GM08714 (cell line): Measurements from ENCODE around the gene ANKRD40CL.
"Not testable (repeated sequence)": the region's sequence is repeated elsewhere in the genome, so short reads cannot be mapped to it uniquely, and the experiment has no call there.

ENCODE experiments used
- H3K4me3 ChIP-seq: fragments of 200-500 bp; sonication (Bioruptor generic); 2 replicates; pipeline ENCODE4 v1.5.1; 2014; ENCODE audit warnings: mild to moderate bottlenecking, low read length, inconsistent platforms
- ZNF274 ChIP-seq: IDR thresholded peaks from 2 replicates; pipeline ENCODE4 v1.6.1; 2012; ENCODE audit warnings: mild to moderate bottlenecking, low read depth, low read length

ANKRD40CL gene

GRCh38 chr17:50762177-50762576 lies 5.1 kb downstream of the ANKRD40CL start:
- no peak overlapping the region for H3K4me3 ChIP-seq
- no peak for TF ChIP-seq ZNF274

GRCh38 chr17:50758989-50759544 lies 8.3 kb downstream of the ANKRD40CL start:
- H3K4me3 ChIP-seq: no peak overlapping the region
- no peak for TF ChIP-seq ZNF274

GRCh38 chr17:50758524-50758923 lies 8.8 kb downstream of the ANKRD40CL start:
- TF ChIP-seq ZNF274: no peak
- H3K4me3 ChIP-seq: no peak overlapping the region

GRCh38 chr17:50754521-50754920 lies 12.8 kb downstream of the ANKRD40CL start:
- no peak for TF ChIP-seq ZNF274
- H3K4me3 ChIP-seq: no peak overlapping the region

- H3K4me3 ChIP-seq: no peak overlapping the region
- no peak for TF ChIP-seq ZNF274
These were observed 18.1 kb downstream of the ANKRD40CL start for GRCh38 chr17:50749245-50749644.

- no peak for TF ChIP-seq ZNF274
- H3K4me3 ChIP-seq: no peak overlapping the region
These were observed 21.7 kb downstream of the ANKRD40CL start for GRCh38 chr17:50745631-50746030.

GRCh38 chr17:50739098-50739497 lies 28.2 kb downstream of the ANKRD40CL start:
- no peak for TF ChIP-seq ZNF274
- no peak overlapping the region for H3K4me3 ChIP-seq

GRCh38 chr17:50737118-50737698 lies 30.1 kb downstream of the ANKRD40CL start:
- no peak overlapping the region for H3K4me3 ChIP-seq
- TF ChIP-seq ZNF274: no peak

GRCh38 chr17:50735287-50735686 lies 32.0 kb downstream of the ANKRD40CL start:
- no peak overlapping the region for H3K4me3 ChIP-seq
- TF ChIP-seq ZNF274: no peak

- no peak for TF ChIP-seq ZNF274
- H3K4me3 ChIP-seq: no peak overlapping the region
These were observed 35.5 kb downstream of the ANKRD40CL start for GRCh38 chr17:50731575-50732460.

GRCh38 chr17:50728881-50729765 lies 38.2 kb downstream of the ANKRD40CL start:
- TF ChIP-seq ZNF274: no peak
- no peak overlapping the region for H3K4me3 ChIP-seq

GRCh38 chr17:50728112-50728429 lies 39.2 kb downstream of the ANKRD40CL start:
- H3K4me3 ChIP-seq: no peak overlapping the region
- TF ChIP-seq ZNF274: no peak

GRCh38 chr17:50725769-50726655 lies 41.3 kb downstream of the ANKRD40CL start:
- no peak for TF ChIP-seq ZNF274

GRCh38 chr17:50724622-50725021 lies 42.7 kb downstream of the ANKRD40CL start:
- not testable (repeated sequence) for H3K4me3 ChIP-seq

More at GRCh38 chr17:50725769-50726655, 41.3 kb downstream of the ANKRD40CL start:
- H3K4me3 ChIP-seq: no peak overlapping the region
